IMR-90 (cell line): ENCODE measurements around the gene DNTTIP2.

Experiments
- FOS ChIP-seq: fragments of 150-350 bp; IDR thresholded peaks from 2 replicates; pipeline ENCODE4 v1.6.1; 2016; ENCODE audit warnings: low read depth, low read length
- MXI1 ChIP-seq: IDR thresholded peaks from 2 replicates; pipeline ENCODE4 v1.6.1; 2012; ENCODE audit warnings: low read depth, mild to moderate bottlenecking, low read length, moderate library complexity, borderline replicate concordance
- POLR2A ChIP-seq: IDR thresholded peaks from 2 replicates; pipeline ENCODE4 v1.6.1; 2012; ENCODE audit warnings: mild to moderate bottlenecking, low read depth, low read length
- RAD21 ChIP-seq: IDR thresholded peaks from 2 replicates; pipeline ENCODE4 v1.6.1; 2012; ENCODE audit warnings: low read length, improper control_type of control experiment
- RFX5 ChIP-seq: IDR thresholded peaks from 2 replicates; pipeline ENCODE4 v1.8.0; 2012; ENCODE audit warnings: low read depth, mild to moderate bottlenecking, low read length, moderate library complexity
- SMC3 ChIP-seq: fragments of 150-350 bp; IDR thresholded peaks from 2 replicates; pipeline ENCODE4 v1.6.1; 2016; ENCODE audit warnings: low read depth, mild to moderate bottlenecking, antibody characterized with exemption, low read length, moderate library complexity
- TF ChIP-seq, protein P1 (sequence below): conservative IDR thresholded peaks from 2 replicates; pipeline ENCODE4 v1.5.1; 2012; ENCODE audit warnings: mild to moderate bottlenecking, low read depth, low read length, improper control_type of control experiment
- TF ChIP-seq, protein P2 (sequence below): fragments of 150-350 bp; IDR thresholded peaks from 2 replicates; pipeline ENCODE4 v1.6.1; 2017; ENCODE audit warnings: mild to moderate bottlenecking, antibody characterized with exemption, low read length, low read depth

- TF ChIP-seq, protein P1, sequence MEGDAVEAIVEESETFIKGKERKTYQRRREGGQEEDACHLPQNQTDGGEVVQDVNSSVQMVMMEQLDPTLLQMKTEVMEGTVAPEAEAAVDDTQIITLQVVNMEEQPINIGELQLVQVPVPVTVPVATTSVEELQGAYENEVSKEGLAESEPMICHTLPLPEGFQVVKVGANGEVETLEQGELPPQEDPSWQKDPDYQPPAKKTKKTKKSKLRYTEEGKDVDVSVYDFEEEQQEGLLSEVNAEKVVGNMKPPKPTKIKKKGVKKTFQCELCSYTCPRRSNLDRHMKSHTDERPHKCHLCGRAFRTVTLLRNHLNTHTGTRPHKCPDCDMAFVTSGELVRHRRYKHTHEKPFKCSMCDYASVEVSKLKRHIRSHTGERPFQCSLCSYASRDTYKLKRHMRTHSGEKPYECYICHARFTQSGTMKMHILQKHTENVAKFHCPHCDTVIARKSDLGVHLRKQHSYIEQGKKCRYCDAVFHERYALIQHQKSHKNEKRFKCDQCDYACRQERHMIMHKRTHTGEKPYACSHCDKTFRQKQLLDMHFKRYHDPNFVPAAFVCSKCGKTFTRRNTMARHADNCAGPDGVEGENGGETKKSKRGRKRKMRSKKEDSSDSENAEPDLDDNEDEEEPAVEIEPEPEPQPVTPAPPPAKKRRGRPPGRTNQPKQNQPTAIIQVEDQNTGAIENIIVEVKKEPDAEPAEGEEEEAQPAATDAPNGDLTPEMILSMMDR: no peak
- no peak for TF ChIP-seq MXI1
- TF ChIP-seq, protein P2, sequence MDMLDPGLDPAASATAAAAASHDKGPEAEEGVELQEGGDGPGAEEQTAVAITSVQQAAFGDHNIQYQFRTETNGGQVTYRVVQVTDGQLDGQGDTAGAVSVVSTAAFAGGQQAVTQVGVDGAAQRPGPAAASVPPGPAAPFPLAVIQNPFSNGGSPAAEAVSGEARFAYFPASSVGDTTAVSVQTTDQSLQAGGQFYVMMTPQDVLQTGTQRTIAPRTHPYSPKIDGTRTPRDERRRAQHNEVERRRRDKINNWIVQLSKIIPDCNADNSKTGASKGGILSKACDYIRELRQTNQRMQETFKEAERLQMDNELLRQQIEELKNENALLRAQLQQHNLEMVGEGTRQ: no peak
- TF ChIP-seq RFX5: no peak
- TF ChIP-seq POLR2A: no peak
- TF ChIP-seq SMC3: no peak
- no peak for TF ChIP-seq RAD21
- no peak for TF ChIP-seq FOS
Observed at GRCh38 chr1:93821423-93822144, 57.4 kb downstream of the DNTTIP2 start.
